ENCODE data around the gene FGFR2.

FGFR2 gene

GRCh38 chr10:121589553-121589952 lies 8.7 kb downstream of the FGFR2 start:
- no peaks in the 10 kb centered on the region for H3K9me2 ChIP-seq (replicated peaks; ENCODE audit: control insufficient read depth, low read length)
- H3K4me1 ChIP-seq (ENCODE audit: control insufficient read depth, low read length) = no peaks in the 10 kb centered on the region
- no peaks in the 10 kb centered on the region for H3K79me2 ChIP-seq (ENCODE audit: control insufficient read depth, low read length)
- H4K20me1 ChIP-seq (ENCODE audit: control insufficient read depth, insufficient read depth, low read depth, low read length) = no peaks in the 10 kb centered on the region
- H3K4me3 ChIP-seq (ENCODE audit: low read length) = no peak overlapping the region
- no peaks in the 10 kb centered on the region for H3K27me3 ChIP-seq (ENCODE audit: control insufficient read depth, low read length)
- H3K27ac ChIP-seq (ENCODE audit: low read depth, low read length) = no peak overlapping the region
- no peaks in the 10 kb centered on the region for H3K9me3 ChIP-seq (ENCODE audit: control insufficient read depth, insufficient read depth, low read length)
- H3F3A ChIP-seq (ENCODE audit: control insufficient read depth, insufficient read depth) = no peaks in the 10 kb centered on the region
- no peaks in the 10 kb centered on the region for H3K36me3 ChIP-seq (ENCODE audit: control insufficient read depth, low read length)
- TF ChIP-seq CTCF (IDR thresholded peaks at IDR 0.05; ENCODE audit: low read depth, low read length, poor library complexity, severe bottlenecking) (no peak), EZH2phosphoT487 (IDR thresholded peaks at IDR 0.05; ENCODE audit: borderline replicate concordance, low read length) (no peak)
- H3K4me2 ChIP-seq (ENCODE audit: low read length) = no peak overlapping the region

GRCh38 chr10:121583857-121584256 lies 14.4 kb downstream of the FGFR2 start:
- H3K4me2 ChIP-seq (ENCODE audit: low read length) = no peak overlapping the region
- H3K9me2 ChIP-seq (replicated peaks; ENCODE audit: control insufficient read depth, low read length) = no peaks in the 10 kb centered on the region
- H4K20me1 ChIP-seq (ENCODE audit: control insufficient read depth, insufficient read depth, low read depth, low read length) = no peaks in the 10 kb centered on the region
- H3K79me2 ChIP-seq (ENCODE audit: control insufficient read depth, low read length) = no peaks in the 10 kb centered on the region
- H3K27ac ChIP-seq (ENCODE audit: low read depth, low read length) = no peak overlapping the region
- no peaks in the 10 kb centered on the region for H3K4me1 ChIP-seq (ENCODE audit: control insufficient read depth, low read length)
- no peaks in the 10 kb centered on the region for H3K36me3 ChIP-seq (ENCODE audit: control insufficient read depth, low read length)
- no peak overlapping the region for H3K4me3 ChIP-seq (ENCODE audit: low read length)
- H3K9me3 ChIP-seq (ENCODE audit: control insufficient read depth, insufficient read depth, low read length) = no peaks in the 10 kb centered on the region
- no peaks in the 10 kb centered on the region for H3F3A ChIP-seq (ENCODE audit: control insufficient read depth, insufficient read depth)
- no peak for TF ChIP-seq CTCF (IDR thresholded peaks at IDR 0.05; ENCODE audit: low read depth, low read length, poor library complexity, severe bottlenecking)
- TF ChIP-seq EZH2phosphoT487 (IDR thresholded peaks at IDR 0.05; ENCODE audit: borderline replicate concordance, low read length) = no peak
- no peaks in the 10 kb centered on the region for H3K27me3 ChIP-seq (ENCODE audit: control insufficient read depth, low read length)

- TF ChIP-seq EZH2phosphoT487 (IDR thresholded peaks at IDR 0.05; ENCODE audit: borderline replicate concordance, low read length) (no peak), CTCF (IDR thresholded peaks at IDR 0.05; ENCODE audit: low read depth, low read length, poor library complexity, severe bottlenecking) (no peak)
- H3K36me3 ChIP-seq (ENCODE audit: control insufficient read depth, low read length) = no peaks in the 10 kb centered on the region
- H3K27ac ChIP-seq (ENCODE audit: low read depth, low read length) = no peak overlapping the region
- H3K27me3 ChIP-seq (ENCODE audit: control insufficient read depth, low read length) = no peaks in the 10 kb centered on the region
- H3K9me3 ChIP-seq (ENCODE audit: control insufficient read depth, insufficient read depth, low read length) = no peaks in the 10 kb centered on the region
- H4K20me1 ChIP-seq (ENCODE audit: control insufficient read depth, insufficient read depth, low read depth, low read length) = no peaks in the 10 kb centered on the region
- H3F3A ChIP-seq (ENCODE audit: control insufficient read depth, insufficient read depth) = no peaks in the 10 kb centered on the region
- no peaks in the 10 kb centered on the region for H3K4me1 ChIP-seq (ENCODE audit: control insufficient read depth, low read length)
- no peak overlapping the region for H3K4me3 ChIP-seq (ENCODE audit: low read length)
- H3K79me2 ChIP-seq (ENCODE audit: control insufficient read depth, low read length) = no peaks in the 10 kb centered on the region
- no peaks in the 10 kb centered on the region for H3K9me2 ChIP-seq (replicated peaks; ENCODE audit: control insufficient read depth, low read length)
- H3K4me2 ChIP-seq (ENCODE audit: low read length) = no peak overlapping the region
Observed at GRCh38 chr10:121583258-121583657, 15.0 kb downstream of the FGFR2 start.
